Measurements from ENCODE around the gene SCNN1G. TPM values are rescaled to one million over a fixed set of nuclear protein-coding genes. Genes with fewer than 3 reads are reported as not detected.

The SCNN1G gene
- total RNA-seq, 1 donor from 2014 or later: not detected

DNA sequence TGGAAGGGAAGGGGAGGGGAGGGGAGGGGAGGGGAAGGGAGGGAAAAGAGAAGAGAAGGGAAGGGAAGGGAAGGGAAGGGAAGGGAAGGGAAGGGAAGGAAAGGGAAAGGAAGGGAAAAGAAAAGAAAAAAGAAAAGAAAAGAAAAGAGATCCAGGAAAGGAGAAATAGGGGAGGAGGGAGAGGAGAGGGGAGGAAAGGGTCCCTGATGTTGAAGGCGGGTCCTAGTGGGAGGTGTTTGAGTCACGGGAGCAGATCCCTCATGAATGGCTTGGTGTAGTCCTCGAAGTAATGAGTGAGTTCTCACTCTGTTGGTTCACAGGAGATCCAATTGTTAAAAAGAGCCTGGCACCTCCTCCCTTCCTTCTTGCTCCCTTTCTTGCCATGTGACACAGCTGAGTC, 26.4 kb upstream of the SCNN1G start:
- DNase-seq (ENCODE audit: low read depth) (no peak), FAIRE-seq (no peak)
- H3K36me3 ChIP-seq (ENCODE audit: control insufficient read depth, insufficient read depth, low read length): no peaks in the 10 kb centered on the region
- no peak overlapping the region for H3K4me3 ChIP-seq (ENCODE audit: low read depth, low read length)
- H3K27me3 ChIP-seq (ENCODE audit: control insufficient read depth, insufficient read depth, low read length): no peaks in the 10 kb centered on the region
- TF ChIP-seq, protein P1, sequence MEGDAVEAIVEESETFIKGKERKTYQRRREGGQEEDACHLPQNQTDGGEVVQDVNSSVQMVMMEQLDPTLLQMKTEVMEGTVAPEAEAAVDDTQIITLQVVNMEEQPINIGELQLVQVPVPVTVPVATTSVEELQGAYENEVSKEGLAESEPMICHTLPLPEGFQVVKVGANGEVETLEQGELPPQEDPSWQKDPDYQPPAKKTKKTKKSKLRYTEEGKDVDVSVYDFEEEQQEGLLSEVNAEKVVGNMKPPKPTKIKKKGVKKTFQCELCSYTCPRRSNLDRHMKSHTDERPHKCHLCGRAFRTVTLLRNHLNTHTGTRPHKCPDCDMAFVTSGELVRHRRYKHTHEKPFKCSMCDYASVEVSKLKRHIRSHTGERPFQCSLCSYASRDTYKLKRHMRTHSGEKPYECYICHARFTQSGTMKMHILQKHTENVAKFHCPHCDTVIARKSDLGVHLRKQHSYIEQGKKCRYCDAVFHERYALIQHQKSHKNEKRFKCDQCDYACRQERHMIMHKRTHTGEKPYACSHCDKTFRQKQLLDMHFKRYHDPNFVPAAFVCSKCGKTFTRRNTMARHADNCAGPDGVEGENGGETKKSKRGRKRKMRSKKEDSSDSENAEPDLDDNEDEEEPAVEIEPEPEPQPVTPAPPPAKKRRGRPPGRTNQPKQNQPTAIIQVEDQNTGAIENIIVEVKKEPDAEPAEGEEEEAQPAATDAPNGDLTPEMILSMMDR (IDR thresholded peaks at IDR 0.05; ENCODE audit: insufficient read depth, low read length, severe bottlenecking): no peak

DNA sequence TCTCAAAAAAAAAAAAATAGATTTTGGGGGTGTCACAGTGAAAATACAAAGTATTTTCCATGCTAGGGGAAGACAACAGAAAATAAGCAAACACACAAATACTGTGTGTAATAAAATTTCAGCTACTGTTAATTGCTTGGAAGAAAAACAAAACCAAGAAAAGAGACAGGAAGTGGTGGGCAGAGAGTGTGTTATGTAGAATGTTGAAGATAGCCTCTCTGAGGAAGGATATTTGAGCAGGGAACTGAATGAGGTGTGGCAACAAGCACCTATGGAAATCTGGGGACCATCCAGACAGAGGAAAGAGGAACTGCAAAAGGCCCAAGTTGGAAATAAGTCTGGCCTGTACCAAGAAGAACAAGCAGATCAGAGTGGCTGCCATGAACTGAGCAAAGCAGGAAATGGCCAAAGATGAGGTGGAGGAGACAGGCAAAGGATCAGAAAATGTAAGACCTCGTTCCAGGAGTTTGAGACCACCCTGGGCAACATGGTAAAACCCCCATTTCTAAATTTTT, 25.5 kb upstream of the SCNN1G start:
- H3K36me3 ChIP-seq (ENCODE audit: control insufficient read depth, insufficient read depth, low read length): no peaks in the 10 kb centered on the region
- no peak overlapping the region for H3K4me3 ChIP-seq (ENCODE audit: low read depth, low read length)
- DNase-seq (ENCODE audit: low read depth) (no peak), FAIRE-seq (no peak)
- no peaks in the 10 kb centered on the region for H3K27me3 ChIP-seq (ENCODE audit: control insufficient read depth, insufficient read depth, low read length)
- TF ChIP-seq, protein P1 (IDR thresholded peaks at IDR 0.05; ENCODE audit: insufficient read depth, low read length, severe bottlenecking): no peak

DNA sequence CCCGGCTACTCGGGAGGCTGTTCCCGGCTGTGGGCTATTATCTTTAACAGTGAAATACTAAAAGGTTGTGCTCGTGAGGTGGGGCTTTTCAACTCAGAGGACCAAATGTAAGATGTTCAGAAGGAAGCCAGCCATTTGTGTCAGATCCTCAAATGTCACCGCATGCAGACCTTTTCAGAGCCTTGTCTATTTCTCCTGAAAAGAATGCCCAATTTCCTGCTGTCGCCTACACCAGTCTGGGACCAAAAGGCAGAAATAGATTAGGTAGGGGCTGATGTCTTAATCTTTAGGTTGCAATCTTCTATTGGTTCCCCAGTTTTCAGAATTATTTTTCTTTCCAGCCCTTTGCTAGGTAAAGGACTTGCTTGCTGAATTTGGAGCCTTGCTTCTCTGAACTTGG, 24.4 kb upstream of the SCNN1G start:
- Histone ChIP-seq H3K36me3 (ENCODE audit: control insufficient read depth, insufficient read depth, low read length) (no peaks in the 10 kb centered on the region), H3K27me3 (ENCODE audit: control insufficient read depth, insufficient read depth, low read length) (no peaks in the 10 kb centered on the region), H3K4me3 (ENCODE audit: low read depth, low read length) (no peak overlapping the region)
- TF ChIP-seq, protein P1 (IDR thresholded peaks at IDR 0.05; ENCODE audit: insufficient read depth, low read length, severe bottlenecking): no peak
- FAIRE-seq: no peak
- no peak for DNase-seq (ENCODE audit: low read depth)

DNA sequence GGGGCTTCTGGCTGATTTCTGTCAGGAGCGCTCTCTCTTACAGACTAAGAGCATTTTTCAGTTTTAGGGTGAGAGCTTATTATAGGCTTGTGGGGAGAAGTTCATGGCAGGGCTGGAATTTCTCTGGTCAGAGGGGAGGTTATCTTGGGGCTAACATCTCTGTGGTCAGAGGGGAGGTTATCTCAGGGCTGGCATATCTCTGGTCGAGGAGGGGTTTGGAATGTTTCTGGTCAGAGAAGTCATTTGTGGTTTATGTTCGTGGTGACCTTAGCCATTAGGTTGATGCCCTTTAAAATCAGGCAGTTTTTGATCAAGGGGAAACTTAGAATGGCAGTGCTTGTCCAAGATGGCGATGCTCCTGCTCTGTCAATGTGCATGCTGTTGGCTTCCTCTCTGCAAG, 22.5 kb upstream of the SCNN1G start:
- H3K4me3 ChIP-seq (ENCODE audit: low read depth, low read length): no peak overlapping the region
- TF ChIP-seq, protein P1 (IDR thresholded peaks at IDR 0.05; ENCODE audit: insufficient read depth, low read length, severe bottlenecking): no peak
- H3K27me3 ChIP-seq (ENCODE audit: control insufficient read depth, insufficient read depth, low read length): no peaks in the 10 kb centered on the region
- DNase-seq (ENCODE audit: low read depth) (no peak), FAIRE-seq (no peak)
- H3K36me3 ChIP-seq (ENCODE audit: control insufficient read depth, insufficient read depth, low read length): no peaks in the 10 kb centered on the region

DNA sequence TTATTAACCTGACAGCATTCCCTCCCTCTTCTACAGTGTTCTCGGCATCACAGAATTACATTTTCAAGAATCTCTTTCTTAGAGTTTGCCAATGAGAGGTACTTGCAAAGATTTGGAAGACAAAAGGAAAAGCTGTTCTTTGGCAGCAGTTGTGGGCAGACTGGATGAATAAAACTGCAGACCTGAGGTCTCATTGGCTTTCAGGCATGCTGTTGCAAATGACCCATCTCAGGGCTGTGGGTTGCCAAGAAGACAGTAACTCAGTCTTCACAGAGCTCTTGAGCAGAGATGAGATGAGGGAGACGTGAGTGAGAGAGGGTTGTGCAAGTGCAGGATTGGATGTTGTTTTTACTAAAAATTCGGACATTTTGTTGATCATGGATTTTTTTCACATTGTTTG, 22.0 kb upstream of the SCNN1G start:
- Histone ChIP-seq H3K27me3 (ENCODE audit: control insufficient read depth, insufficient read depth, low read length) (no peaks in the 10 kb centered on the region), H3K4me3 (ENCODE audit: low read depth, low read length) (no peak overlapping the region), H3K36me3 (ENCODE audit: control insufficient read depth, insufficient read depth, low read length) (no peaks in the 10 kb centered on the region)
- DNase-seq (ENCODE audit: low read depth) (no peak), FAIRE-seq (no peak)
- TF ChIP-seq, protein P1 (IDR thresholded peaks at IDR 0.05; ENCODE audit: insufficient read depth, low read length, severe bottlenecking): no peak

DNA sequence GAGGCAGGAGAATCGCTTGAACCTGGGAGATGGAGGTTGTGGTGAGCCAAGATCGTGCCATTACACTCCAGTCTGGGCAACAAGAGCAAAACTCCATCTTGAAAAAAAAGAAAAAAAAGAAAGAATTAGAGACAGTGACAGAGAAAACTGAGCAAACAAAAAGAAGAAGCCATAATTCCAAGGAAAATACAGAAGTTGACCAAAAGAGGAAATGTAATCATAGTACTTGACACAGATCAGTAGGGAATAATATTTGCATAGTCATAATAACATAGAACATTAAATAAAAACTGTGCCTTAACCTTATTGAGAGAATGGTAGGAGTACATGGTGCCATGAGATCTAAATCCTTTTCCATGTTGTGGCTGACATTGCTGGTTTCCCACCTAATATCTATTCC, 18.6 kb upstream of the SCNN1G start:
- no peak for DNase-seq (ENCODE audit: low read depth)
- Histone ChIP-seq H3K27me3 (ENCODE audit: control insufficient read depth, insufficient read depth, low read length) (no peaks in the 10 kb centered on the region), H3K4me3 (ENCODE audit: low read depth, low read length) (no peak overlapping the region), H3K36me3 (ENCODE audit: control insufficient read depth, insufficient read depth, low read length) (no peaks in the 10 kb centered on the region)
- no peak for FAIRE-seq
- TF ChIP-seq, protein P1 (IDR thresholded peaks at IDR 0.05; ENCODE audit: insufficient read depth, low read length, severe bottlenecking): no peak
